GM12865 (cell line): ENCODE data around the gene RAB31.

ENCODE experiments used
- DNase-seq: peaks from one replicate; pipeline ENCODE4 v3.0.0; 2010; ENCODE audit warnings: low read depth
- H3K4me3 ChIP-seq: 2 replicates; pipeline ENCODE4 v1.5.1; 2011; ENCODE audit warnings: mild to moderate bottlenecking, low read depth, low read length, control low read depth
- TF ChIP-seq, protein P1 (sequence below): IDR thresholded peaks from 2 replicates; pipeline ENCODE4 v1.5.1; 2011; ENCODE audit warnings: low read length, control low read depth, low read depth, inconsistent platforms; ENCODE audit not compliant: insufficient read depth; ENCODE audit errors: missing control alignments

RAB31 gene

DNA sequence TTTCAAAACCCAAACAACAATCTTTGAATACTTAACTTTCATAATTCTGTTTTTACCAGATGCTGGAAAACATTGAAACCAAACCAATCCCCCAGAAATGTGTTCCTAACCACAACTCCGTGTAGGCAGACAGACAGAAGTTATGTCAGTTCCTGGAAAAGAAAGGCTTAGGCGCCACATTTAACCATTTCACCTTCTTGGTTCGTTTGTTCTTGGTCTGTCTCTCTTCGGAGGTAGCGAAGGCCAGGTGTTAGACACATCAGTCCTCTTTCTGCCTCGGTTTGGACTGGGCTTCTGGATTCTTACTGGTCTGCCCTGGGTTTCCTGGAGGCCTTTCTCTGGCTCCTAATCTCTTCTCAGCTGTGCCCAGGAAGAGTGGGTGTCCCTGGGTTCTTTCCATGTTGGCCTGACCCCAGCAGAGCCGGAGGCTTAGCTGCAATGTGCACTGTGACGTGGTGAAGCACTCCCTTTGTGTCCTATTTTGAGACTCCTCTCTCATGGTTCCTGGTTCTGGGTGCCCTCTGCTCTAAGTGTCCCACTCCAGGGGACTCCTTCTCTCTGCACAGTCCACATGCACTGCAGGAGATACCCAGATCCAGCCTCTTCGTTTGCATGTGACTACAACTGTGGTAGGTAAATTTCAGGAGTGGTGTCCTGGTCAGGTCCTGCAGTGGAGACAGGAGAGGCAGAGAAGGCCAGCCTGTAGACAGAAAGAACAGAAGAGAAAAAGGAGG is 23.1 kb upstream of the RAB31 start:
- no peak overlapping the region for H3K4me3 ChIP-seq
- TF ChIP-seq, protein P1, sequence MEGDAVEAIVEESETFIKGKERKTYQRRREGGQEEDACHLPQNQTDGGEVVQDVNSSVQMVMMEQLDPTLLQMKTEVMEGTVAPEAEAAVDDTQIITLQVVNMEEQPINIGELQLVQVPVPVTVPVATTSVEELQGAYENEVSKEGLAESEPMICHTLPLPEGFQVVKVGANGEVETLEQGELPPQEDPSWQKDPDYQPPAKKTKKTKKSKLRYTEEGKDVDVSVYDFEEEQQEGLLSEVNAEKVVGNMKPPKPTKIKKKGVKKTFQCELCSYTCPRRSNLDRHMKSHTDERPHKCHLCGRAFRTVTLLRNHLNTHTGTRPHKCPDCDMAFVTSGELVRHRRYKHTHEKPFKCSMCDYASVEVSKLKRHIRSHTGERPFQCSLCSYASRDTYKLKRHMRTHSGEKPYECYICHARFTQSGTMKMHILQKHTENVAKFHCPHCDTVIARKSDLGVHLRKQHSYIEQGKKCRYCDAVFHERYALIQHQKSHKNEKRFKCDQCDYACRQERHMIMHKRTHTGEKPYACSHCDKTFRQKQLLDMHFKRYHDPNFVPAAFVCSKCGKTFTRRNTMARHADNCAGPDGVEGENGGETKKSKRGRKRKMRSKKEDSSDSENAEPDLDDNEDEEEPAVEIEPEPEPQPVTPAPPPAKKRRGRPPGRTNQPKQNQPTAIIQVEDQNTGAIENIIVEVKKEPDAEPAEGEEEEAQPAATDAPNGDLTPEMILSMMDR = no peak
- DNase-seq = peak; percentile 9

DNA sequence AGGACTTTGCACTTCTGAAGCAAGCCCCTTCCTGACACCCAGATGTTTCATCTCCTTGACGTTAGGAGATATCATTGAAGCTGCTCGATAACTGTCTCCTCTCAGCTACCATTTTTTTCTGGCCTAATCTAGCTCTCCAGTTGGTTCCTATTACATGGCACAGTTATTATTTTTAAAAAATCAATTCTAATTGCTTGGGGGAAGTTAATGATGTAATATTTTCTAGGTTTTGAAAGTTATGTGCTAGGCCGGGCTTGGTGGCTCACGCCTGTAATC is 22.5 kb upstream of the RAB31 start:
- no peak overlapping the region for H3K4me3 ChIP-seq
- TF ChIP-seq, protein P1 = no peak
- no peak for DNase-seq

DNA sequence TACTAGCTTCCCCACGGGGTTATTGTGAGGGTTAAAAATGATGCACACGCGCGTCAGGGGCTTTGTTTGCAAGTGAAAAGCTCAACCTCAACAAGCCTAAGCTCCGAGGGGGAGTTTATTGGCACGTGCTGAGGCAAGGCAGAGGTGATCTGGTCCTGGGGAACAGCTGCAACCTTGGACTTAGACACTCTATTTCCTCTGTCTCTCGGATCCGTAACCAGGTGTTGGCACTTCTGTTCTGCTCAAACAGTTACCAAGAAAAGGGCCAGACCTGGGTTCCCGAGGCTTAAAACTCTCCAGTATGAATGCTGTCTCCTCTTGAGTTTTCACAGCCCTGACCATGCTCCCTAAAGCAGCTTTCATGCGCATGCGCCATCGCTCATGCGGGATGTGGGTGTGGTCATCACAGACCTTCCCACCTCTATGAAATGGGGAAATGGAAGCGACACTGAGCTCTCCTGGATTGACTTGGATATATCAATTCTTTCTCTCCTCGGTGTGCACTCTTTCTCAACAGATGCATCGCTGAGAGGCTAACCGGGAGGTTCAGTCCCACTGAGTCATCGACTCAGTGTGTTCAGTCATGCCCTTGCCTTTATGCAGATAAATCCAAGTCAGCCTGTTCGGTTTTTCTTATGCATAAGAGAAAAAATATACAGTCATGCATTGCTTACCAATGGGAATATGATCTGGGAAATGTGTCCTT is 19.9 kb upstream of the RAB31 start:
- DNase-seq = no peak
- no peak overlapping the region for H3K4me3 ChIP-seq
- TF ChIP-seq, protein P1 = no peak

DNA sequence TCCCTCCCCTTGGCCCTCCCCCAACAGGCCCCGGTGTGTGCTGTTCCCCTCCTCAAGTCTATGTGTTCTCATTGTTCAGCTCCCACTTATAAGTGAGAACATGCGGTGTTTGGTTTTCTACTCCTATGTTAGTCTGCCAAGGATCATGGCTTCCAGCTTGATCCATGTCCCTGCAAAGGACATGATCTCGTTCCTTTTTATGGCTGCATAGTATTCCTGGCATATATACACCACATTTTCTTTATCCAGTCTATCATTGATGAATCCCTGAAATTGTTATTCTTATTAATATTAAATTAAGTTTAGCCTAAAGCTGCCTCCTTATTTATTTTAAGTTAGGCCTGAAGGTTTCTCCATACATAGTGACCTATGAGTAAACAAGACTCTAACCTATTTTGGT is 18.8 kb upstream of the RAB31 start:
- no peak overlapping the region for H3K4me3 ChIP-seq
- DNase-seq = no peak
- TF ChIP-seq, protein P1 = no peak

DNA sequence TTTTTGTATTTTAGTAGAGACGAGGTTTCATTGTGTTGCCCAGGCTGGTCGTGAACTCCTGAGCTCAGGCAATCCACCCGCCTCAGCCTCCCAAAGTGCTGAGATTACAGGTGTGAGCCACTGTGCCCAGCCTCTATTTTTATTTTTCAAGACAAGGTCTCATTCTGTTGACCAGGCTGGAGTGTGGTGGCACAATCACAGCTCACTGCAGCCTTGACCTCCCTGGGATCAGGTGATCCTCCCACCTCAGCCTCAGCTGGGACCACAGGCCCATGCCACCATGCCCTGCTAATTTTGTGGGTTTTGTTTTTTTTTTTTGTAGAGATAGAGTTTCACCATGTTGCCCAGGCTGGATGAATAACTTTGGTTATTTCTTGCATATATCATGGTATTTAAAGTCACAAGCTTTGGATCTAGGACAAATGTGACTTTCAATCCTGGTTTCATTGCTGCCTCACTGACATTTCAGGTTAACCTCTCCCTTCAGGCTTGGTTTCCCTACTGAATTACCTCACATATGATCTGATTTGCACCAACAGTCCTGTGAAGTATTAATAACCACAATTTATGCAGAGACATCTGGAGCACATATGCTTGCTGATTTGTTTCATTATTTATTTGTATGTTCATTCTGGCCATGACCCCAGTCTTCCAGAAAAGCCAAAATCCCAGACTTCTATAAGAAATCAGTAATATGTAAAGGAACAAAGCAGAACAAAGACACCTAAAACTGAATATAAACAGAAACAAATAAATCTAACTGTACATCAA is 17.5 kb upstream of the RAB31 start:
- no peak overlapping the region for H3K4me3 ChIP-seq
- DNase-seq = no peak
- TF ChIP-seq, protein P1 = no peak

DNA sequence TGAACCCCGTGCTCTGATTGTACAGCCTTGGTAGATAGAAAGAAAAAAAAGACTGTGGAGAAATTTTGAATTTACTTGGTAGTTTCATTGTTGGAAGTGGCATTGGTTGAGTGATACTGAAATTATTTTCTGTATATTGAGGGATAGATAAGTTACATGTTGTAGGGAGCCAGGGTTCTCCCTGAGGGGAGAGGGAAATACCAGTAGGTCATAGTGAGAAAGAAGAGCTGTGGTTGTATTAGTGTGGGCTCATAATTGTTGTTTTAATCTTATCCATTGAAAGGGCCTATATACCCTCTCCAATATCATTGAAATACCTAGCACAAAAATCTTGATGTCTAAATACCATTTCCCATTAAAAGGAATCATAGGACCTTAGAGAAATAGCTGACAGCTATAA is 16.9 kb upstream of the RAB31 start:
- TF ChIP-seq, protein P1 = no peak
- DNase-seq = no peak

More for the DNA sequence above, 16.9 kb upstream of the RAB31 start:
- no peak overlapping the region for H3K4me3 ChIP-seq
